HK-2 (cell line): Measurements from ENCODE around the gene NUDCD3.

ENCODE experiments used
- DNase-seq: peaks from one replicate; pipeline ENCODE4 v3.0.0-alpha.2; 2018; ENCODE audit not compliant: unreplicated experiment

Gene NUDCD3

GRCh38 chr7:44383566-44383965 lies 106.9 kb downstream of the NUDCD3 start:
- DNase-seq = no peak

GRCh38 chr7:44382459-44383265 lies 107.8 kb downstream of the NUDCD3 start:
- DNase-seq = no peak

GRCh38 chr7:44381494-44382220 lies 108.8 kb downstream of the NUDCD3 start:
- DNase-seq = no peak

- DNase-seq = no peak
Observed at GRCh38 chr7:44380831-44381493, 109.5 kb downstream of the NUDCD3 start.

- no peak for DNase-seq
Observed at GRCh38 chr7:44380189-44380830, 110.1 kb downstream of the NUDCD3 start.

GRCh38 chr7:44379366-44380188 lies 110.9 kb downstream of the NUDCD3 start:
- no peak for DNase-seq

- no peak for DNase-seq
Observed at GRCh38 chr7:44378744-44379143, 111.7 kb downstream of the NUDCD3 start.

GRCh38 chr7:44377681-44378421 lies 112.6 kb downstream of the NUDCD3 start:
- no peak for DNase-seq

GRCh38 chr7:44377134-44377463 lies 113.4 kb downstream of the NUDCD3 start:
- DNase-seq = no peak

- DNase-seq = no peak
Observed at GRCh38 chr7:44376429-44377133, 113.9 kb downstream of the NUDCD3 start.

- no peak for DNase-seq
Observed at GRCh38 chr7:44375926-44376342, 114.5 kb downstream of the NUDCD3 start.

GRCh38 chr7:44375236-44375699 lies 115.2 kb downstream of the NUDCD3 start:
- DNase-seq = no peak

GRCh38 chr7:44374007-44374763 lies 116.3 kb downstream of the NUDCD3 start:
- no peak for DNase-seq

- no peak for DNase-seq
Observed at GRCh38 chr7:44373418-44373740, 117.1 kb downstream of the NUDCD3 start.

GRCh38 chr7:44372560-44373417 lies 117.7 kb downstream of the NUDCD3 start:
- DNase-seq = no peak

GRCh38 chr7:44368885-44369284 lies 121.6 kb downstream of the NUDCD3 start:
- DNase-seq = no peak

GRCh38 chr7:44368455-44368854 lies 122.0 kb downstream of the NUDCD3 start:
- no peak for DNase-seq

GRCh38 chr7:44367475-44368043 lies 122.9 kb downstream of the NUDCD3 start:
- DNase-seq = no peak
